ENCODE data around the gene PANK1.
A peak's percentile ranks its signal among the peaks of the same experiment; 100 is the strongest.

Gene PANK1

DNA sequence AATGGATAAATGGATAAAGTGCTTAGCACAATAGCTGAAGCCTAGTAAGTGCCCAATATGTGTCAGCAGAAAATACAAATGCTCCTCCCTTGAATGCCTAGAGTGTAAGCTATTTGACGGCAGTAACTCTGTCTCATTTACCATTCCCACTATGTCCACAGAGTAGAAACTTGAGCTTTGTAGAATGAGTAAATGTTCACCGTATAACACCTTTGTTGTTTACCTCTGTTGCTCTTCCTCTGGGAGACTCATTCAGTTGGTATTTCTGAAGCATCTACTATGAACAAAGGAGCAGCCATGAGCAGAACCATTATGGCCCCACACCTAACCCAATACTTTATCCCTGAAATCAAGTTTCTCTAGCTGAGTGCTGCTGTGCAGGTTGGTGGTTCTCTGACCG, 101.2 kb downstream of the PANK1 start:
- no peak for FAIRE-seq
- no peak for DNase-seq (ENCODE audit: insufficient read length, low spot score)
- TF ChIP-seq, protein P1, sequence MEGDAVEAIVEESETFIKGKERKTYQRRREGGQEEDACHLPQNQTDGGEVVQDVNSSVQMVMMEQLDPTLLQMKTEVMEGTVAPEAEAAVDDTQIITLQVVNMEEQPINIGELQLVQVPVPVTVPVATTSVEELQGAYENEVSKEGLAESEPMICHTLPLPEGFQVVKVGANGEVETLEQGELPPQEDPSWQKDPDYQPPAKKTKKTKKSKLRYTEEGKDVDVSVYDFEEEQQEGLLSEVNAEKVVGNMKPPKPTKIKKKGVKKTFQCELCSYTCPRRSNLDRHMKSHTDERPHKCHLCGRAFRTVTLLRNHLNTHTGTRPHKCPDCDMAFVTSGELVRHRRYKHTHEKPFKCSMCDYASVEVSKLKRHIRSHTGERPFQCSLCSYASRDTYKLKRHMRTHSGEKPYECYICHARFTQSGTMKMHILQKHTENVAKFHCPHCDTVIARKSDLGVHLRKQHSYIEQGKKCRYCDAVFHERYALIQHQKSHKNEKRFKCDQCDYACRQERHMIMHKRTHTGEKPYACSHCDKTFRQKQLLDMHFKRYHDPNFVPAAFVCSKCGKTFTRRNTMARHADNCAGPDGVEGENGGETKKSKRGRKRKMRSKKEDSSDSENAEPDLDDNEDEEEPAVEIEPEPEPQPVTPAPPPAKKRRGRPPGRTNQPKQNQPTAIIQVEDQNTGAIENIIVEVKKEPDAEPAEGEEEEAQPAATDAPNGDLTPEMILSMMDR (IDR thresholded peaks at IDR 0.05; ENCODE audit: insufficient read depth, missing control alignments) = no peak

GRCh38 chr10:89540420-89540949, 104.6 kb downstream of the PANK1 start:
- DNase-seq (ENCODE audit: insufficient read length, low spot score) (no peak), FAIRE-seq (no peak)
- TF ChIP-seq, protein P1 (IDR thresholded peaks at IDR 0.05; ENCODE audit: insufficient read depth, missing control alignments) = no peak

DNA sequence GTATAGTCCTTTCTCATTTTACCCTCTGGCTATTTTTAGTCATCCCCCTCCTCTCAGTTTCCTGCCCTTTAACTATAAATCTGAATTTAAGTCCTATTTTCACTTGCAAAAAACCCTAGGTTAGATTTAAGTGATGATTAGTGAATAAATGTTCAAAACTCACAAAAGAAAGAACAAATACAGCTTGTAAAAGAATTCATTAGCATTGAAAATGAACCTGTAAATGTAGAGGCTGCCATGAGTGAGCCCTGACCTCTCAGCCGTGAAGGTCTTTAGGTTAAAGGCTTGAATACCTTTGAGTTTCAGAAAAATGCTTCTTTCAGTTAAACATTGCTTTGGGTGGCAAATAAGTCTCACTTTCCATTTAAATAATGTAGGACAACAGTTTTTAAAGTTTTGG, 107.7 kb downstream of the PANK1 start:
- FAIRE-seq (no peak), DNase-seq (ENCODE audit: insufficient read length, low spot score) (no peak)
- TF ChIP-seq, protein P1 (IDR thresholded peaks at IDR 0.05; ENCODE audit: insufficient read depth, missing control alignments) = no peak

GRCh38 chr10:89536013-89536354, 109.1 kb downstream of the PANK1 start:
- FAIRE-seq (no peak), DNase-seq (ENCODE audit: insufficient read length, low spot score) (no peak)

DNA sequence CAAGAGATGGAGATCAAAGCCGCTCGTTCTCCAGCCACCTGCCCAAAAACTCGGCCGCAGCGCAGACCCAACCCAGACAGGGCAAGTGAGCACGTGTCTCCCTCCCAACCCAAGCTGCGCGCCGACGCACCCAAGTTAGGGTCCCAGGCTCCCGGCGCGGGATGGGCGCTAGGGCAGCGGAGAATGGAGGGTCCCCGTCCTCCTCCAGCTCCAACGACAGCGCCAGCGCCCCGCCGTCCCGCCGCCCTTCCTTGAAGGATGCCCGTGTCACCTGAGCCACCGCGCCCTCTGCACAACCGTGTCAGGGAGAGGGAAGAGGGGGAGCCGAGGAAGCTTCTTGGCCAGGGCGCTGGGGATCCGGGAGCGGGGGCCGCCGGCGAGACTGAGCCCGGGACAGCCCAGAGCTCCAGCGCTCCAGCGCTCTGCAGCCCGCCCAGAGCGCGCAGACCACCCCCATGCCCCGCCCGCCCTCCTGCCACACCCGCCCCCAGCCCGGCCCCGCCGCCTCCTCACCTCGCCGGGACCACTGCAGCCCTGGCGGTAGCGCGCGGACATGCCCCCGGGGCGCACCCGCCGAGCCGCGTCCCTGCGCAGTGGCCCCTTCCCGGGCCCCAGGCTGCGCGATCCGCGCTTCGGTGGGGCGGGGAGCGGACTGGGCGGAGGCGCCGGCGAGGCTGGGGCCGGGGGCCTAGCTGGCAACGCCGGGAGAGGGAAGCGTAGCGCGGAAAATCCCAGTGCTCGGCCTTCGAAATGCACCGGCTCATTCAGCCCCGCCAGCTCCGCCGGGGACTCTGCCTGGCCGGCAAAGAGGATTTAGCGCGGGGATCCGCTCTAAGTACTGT, 109.7 kb downstream of the PANK1 start, which contains the start of gene SLC16A12:
Gene SLC16A12 (minus strand): TSS at position 424 of the 842 bp plus-strand sequence. CDS start 73,016 bp downstream, outside the sequence.
- no peak for FAIRE-seq
- TF ChIP-seq, protein P1 (IDR thresholded peaks at IDR 0.05; ENCODE audit: insufficient read depth, missing control alignments) = no peak
- peak; percentile 61 for DNase-seq (ENCODE audit: insufficient read length, low spot score)

More at GRCh38 chr10:89536013-89536354, 109.1 kb downstream of the PANK1 start:
- TF ChIP-seq, protein P1 (IDR thresholded peaks at IDR 0.05; ENCODE audit: insufficient read depth, missing control alignments) = no peak

- TF ChIP-seq, protein P1 (IDR thresholded peaks at IDR 0.05; ENCODE audit: insufficient read depth, missing control alignments) = no peak
- DNase-seq (ENCODE audit: insufficient read length, low spot score) (no peak), FAIRE-seq (no peak)
Observed at GRCh38 chr10:89534826-89535166, 110.2 kb downstream of the PANK1 start.

Data from D721Med (cell line).